ENCODE measurements around the gene APOB. TPM values are rescaled to one million over a fixed set of nuclear protein-coding genes. Genes with fewer than 3 reads are reported as not detected.

The APOB gene
- polyA plus RNA-seq, 1 experiment = 0.04 TPM

GRCh38 chr2:21017748-21018276, 26.1 kb downstream of the APOB start:
- Histone ChIP-seq H3K4me3 (ENCODE audit: low read depth, low read length) (no peak overlapping the region), H3K27me3 (ENCODE audit: control insufficient read depth, insufficient read depth, low read length) (no peaks in the 10 kb centered on the region), H3K36me3 (ENCODE audit: control insufficient read depth, insufficient read depth, low read length) (no peaks in the 10 kb centered on the region)
- CTCF ChIA-PET = no interaction called here
- TF ChIP-seq, protein P1, sequence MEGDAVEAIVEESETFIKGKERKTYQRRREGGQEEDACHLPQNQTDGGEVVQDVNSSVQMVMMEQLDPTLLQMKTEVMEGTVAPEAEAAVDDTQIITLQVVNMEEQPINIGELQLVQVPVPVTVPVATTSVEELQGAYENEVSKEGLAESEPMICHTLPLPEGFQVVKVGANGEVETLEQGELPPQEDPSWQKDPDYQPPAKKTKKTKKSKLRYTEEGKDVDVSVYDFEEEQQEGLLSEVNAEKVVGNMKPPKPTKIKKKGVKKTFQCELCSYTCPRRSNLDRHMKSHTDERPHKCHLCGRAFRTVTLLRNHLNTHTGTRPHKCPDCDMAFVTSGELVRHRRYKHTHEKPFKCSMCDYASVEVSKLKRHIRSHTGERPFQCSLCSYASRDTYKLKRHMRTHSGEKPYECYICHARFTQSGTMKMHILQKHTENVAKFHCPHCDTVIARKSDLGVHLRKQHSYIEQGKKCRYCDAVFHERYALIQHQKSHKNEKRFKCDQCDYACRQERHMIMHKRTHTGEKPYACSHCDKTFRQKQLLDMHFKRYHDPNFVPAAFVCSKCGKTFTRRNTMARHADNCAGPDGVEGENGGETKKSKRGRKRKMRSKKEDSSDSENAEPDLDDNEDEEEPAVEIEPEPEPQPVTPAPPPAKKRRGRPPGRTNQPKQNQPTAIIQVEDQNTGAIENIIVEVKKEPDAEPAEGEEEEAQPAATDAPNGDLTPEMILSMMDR (IDR thresholded peaks at IDR 0.05; ENCODE audit: insufficient read depth, low read depth, low read length) = no peak
- no peak for DNase-seq (ENCODE audit: low read depth)
- POLR2A ChIA-PET = no interaction called here

GRCh38 chr2:21015281-21015645, 28.6 kb downstream of the APOB start:
- TF ChIP-seq, protein P1 (IDR thresholded peaks at IDR 0.05; ENCODE audit: insufficient read depth, low read depth, low read length) = no peak

DNA sequence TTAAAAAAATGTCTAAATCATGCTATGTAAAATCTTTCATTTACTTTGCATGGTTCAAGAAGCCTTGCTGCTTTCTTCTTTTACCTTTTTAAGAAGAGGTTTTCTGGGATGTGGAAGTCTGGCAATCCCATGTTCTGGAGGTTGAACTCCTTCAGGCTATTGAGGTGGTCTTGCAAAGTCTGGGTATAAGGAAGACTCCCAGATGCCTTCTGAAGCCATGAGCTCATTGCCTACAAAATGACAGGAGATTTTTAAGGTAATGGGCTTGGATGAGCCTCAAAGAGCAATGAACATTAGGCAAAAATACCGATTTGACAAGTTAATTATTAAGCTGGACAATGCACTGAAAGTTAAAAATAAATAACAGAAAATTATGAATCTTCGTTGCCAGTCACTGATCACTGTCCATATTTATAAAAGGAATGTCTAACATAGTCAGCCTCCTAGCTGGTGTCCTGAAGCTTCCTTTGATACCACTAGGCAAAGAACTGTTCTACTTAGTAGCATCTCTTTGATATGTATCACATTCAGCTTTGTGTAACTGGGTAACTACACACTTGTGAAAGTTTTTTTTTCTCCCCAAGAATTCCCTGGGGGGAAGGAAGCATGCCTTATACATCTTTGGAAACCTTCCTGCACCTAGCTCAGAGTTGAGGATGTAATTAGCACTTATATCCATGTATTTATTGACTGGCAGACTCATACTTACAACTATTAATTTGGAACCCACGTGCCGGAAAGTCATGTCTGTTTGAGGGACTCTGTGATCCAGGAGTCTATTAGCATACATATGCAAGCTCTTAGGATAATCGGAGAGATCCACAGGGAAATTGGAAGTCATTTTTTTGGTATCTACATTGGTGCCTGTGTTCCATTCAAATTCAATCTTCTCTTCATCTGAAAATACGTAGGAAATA, 29.3 kb downstream of the APOB start:
- CTCF ChIA-PET = interaction anchor here (0.8 kb wide), 1 partner anchor 19 kb away, joined by 3 read pairs; no protein-coding TSS in a partner anchor
- no peaks in the 10 kb centered on the region for H3K36me3 ChIP-seq (ENCODE audit: control insufficient read depth, insufficient read depth, low read length)
- no peak overlapping the region for H3K4me3 ChIP-seq (ENCODE audit: low read depth, low read length)
- POLR2A ChIA-PET = no interaction called here
- TF ChIP-seq, protein P1 (IDR thresholded peaks at IDR 0.05; ENCODE audit: insufficient read depth, low read depth, low read length) = no peak
- DNase-seq (ENCODE audit: low read depth) = no peak
- no peaks in the 10 kb centered on the region for H3K27me3 ChIP-seq (ENCODE audit: control insufficient read depth, insufficient read depth, low read length)

More at GRCh38 chr2:21015281-21015645, 28.6 kb downstream of the APOB start:
- H3K36me3 ChIP-seq (ENCODE audit: control insufficient read depth, insufficient read depth, low read length) = no peaks in the 10 kb centered on the region
- CTCF ChIA-PET = interaction anchor here (0.8 kb wide), 1 partner anchor 18 kb away, joined by 3 read pairs; no protein-coding TSS in a partner anchor
- no peak for DNase-seq (ENCODE audit: low read depth)
- H3K4me3 ChIP-seq (ENCODE audit: low read depth, low read length) = no peak overlapping the region
- POLR2A ChIA-PET = no interaction called here
- H3K27me3 ChIP-seq (ENCODE audit: control insufficient read depth, insufficient read depth, low read length) = no peaks in the 10 kb centered on the region

DNA sequence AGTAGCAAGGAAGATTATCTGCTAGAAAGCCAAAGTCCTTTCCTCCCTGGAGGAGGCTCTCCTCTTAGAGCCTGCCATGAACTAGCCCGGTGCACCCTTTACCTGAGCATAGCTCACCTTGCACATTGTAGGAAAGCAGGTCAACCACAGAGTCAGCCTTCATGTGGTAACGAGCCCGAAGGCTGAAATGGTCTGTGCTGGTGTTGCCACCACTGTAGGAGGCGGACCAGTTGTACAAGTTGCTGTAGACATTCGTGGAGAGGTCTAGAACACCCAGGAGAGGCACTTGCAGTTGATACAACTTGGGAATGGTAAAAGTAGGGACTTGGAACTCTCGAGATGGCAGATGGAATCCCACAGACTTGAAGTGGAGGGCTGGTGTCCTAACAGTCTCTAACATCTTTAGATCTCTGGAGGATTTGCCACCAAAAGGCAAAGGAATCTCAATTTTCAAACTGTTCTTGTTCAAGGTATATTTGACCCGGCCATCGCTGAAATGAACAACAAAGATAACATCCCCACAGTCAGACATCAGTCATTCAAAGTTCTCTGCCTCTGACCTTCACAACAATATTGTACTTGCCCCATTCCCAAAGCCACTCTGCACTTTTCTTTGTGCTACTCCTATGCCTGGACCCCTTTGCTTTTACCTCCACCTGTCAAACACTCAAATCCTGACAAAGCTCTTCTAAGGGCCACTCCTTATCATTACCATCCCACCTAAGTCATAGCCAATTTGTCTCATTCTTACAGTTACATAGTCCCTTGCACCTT, 30.6 kb downstream of the APOB start:
- H3K27me3 ChIP-seq (ENCODE audit: control insufficient read depth, insufficient read depth, low read length) = no peaks in the 10 kb centered on the region
- DNase-seq (ENCODE audit: low read depth) = no peak
- CTCF ChIA-PET = no interaction called here
- H3K4me3 ChIP-seq (ENCODE audit: low read depth, low read length) = no peak overlapping the region
- no peaks in the 10 kb centered on the region for H3K36me3 ChIP-seq (ENCODE audit: control insufficient read depth, insufficient read depth, low read length)
- TF ChIP-seq, protein P1 (IDR thresholded peaks at IDR 0.05; ENCODE audit: insufficient read depth, low read depth, low read length) = no peak
- POLR2A ChIA-PET = no interaction called here

DNA sequence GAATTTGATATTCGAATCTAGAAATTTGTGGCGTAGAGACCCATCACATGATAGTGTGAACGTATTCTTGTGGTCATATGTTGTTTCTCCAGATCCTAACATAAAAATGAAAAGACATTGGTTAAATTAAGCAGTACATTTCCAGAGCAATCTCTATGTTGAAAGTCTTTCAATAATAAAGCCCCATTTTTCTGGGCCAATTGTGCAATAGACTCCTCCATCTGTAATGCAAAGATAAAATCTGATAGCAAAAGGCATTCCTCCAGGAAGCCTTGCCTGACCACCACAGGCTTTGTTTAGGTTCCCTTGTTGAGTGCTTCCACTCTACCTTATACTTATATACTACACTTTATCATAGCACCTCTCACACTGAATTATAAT, 31.3 kb downstream of the APOB start:
- no peaks in the 10 kb centered on the region for H3K27me3 ChIP-seq (ENCODE audit: control insufficient read depth, insufficient read depth, low read length)
- no peaks in the 10 kb centered on the region for H3K36me3 ChIP-seq (ENCODE audit: control insufficient read depth, insufficient read depth, low read length)
- DNase-seq (ENCODE audit: low read depth) = no peak
- TF ChIP-seq, protein P1 (IDR thresholded peaks at IDR 0.05; ENCODE audit: insufficient read depth, low read depth, low read length) = no peak
- ChIA-PET CTCF (no interaction called here), POLR2A (no interaction called here)
- H3K4me3 ChIP-seq (ENCODE audit: low read depth, low read length) = no peak overlapping the region
